ENCODE data around the gene POPDC3. TPM values are rescaled to one million over a fixed set of nuclear protein-coding genes. Genes with fewer than 3 reads are reported as not detected.

POPDC3 gene
- total and polyA plus RNA-seq, 2 of the 13 experiments (the other 11 are each of a cell fraction or from before 2014, with no cell fraction given): 0.18 to 0.20 TPM

DNA sequence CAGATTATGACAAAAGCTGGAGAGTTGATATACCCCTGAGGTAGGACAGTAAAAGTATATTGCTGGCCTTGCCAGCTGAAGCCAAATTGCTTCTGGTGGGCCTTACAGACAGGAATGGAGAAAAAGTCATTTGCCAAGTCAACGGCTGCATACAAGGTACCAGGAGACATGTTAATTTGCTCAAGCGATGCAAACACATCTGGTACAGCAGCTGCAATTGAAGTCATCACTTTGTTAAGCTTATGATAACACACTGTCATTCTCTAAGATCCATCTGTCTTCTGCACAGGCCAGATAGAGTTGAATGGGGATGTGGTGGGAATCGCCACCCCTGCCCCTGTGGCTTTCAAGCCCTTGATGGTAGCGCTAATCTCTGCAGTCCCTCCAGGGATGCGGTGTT is 40.4 kb upstream of the POPDC3 start:
- FAIRE-seq: no peak
- WGBS (ENCODE audit: low lambda C conversion rate): 45% methylated on average over 5 of the region's 5 CpGs
- no peak overlapping the region for H2AFZ ChIP-seq (ENCODE audit: low read length)
- TF ChIP-seq, protein P1, sequence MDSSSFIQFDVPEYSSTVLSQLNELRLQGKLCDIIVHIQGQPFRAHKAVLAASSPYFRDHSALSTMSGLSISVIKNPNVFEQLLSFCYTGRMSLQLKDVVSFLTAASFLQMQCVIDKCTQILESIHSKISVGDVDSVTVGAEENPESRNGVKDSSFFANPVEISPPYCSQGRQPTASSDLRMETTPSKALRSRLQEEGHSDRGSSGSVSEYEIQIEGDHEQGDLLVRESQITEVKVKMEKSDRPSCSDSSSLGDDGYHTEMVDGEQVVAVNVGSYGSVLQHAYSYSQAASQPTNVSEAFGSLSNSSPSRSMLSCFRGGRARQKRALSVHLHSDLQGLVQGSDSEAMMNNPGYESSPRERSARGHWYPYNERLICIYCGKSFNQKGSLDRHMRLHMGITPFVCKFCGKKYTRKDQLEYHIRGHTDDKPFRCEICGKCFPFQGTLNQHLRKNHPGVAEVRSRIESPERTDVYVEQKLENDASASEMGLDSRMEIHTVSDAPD (CRISPR knock-in tag; IDR thresholded peaks at IDR 0.05): no peak
- TF ChIP-seq HNRNPH1 (optimal IDR thresholded peaks at IDR 0.05; ENCODE audit: low read depth, low read length): no peak
- TF ChIP-seq HNRNPUL1 (IDR thresholded peaks at IDR 0.05; ENCODE audit: low read depth, low read length): no peak
- no peak for TF ChIP-seq TMF1 (CRISPR knock-in tag; IDR thresholded peaks at IDR 0.05; ENCODE audit: low read depth)
- no peak for TF ChIP-seq FOXC1 (CRISPR knock-in tag; IDR thresholded peaks at IDR 0.05; ENCODE audit: borderline replicate concordance)
- TF ChIP-seq BORCS8-MEF2B (CRISPR knock-in tag; IDR thresholded peaks at IDR 0.05): no peak
- no peak for TF ChIP-seq IRX3 (CRISPR knock-in tag; IDR thresholded peaks at IDR 0.05; ENCODE audit: borderline replicate concordance, low read depth)
- TF ChIP-seq ETV5 (CRISPR knock-in tag; IDR thresholded peaks at IDR 0.05; ENCODE audit: borderline replicate concordance): no peak
- no peak for TF ChIP-seq FIP1L1 (IDR thresholded peaks at IDR 0.05; ENCODE audit: borderline replicate concordance, insufficient read depth, low read depth, low read length)
- no peak for TF ChIP-seq ZSCAN29 (CRISPR knock-in tag; conservative IDR thresholded peaks at IDR 0.05)
- no peak for TF ChIP-seq RFX5 (IDR thresholded peaks at IDR 0.05; ENCODE audit: low read depth, low read length)
- TF ChIP-seq ZNF589 (CRISPR knock-in tag; conservative IDR thresholded peaks at IDR 0.05): no peak
- TF ChIP-seq, protein P2, sequence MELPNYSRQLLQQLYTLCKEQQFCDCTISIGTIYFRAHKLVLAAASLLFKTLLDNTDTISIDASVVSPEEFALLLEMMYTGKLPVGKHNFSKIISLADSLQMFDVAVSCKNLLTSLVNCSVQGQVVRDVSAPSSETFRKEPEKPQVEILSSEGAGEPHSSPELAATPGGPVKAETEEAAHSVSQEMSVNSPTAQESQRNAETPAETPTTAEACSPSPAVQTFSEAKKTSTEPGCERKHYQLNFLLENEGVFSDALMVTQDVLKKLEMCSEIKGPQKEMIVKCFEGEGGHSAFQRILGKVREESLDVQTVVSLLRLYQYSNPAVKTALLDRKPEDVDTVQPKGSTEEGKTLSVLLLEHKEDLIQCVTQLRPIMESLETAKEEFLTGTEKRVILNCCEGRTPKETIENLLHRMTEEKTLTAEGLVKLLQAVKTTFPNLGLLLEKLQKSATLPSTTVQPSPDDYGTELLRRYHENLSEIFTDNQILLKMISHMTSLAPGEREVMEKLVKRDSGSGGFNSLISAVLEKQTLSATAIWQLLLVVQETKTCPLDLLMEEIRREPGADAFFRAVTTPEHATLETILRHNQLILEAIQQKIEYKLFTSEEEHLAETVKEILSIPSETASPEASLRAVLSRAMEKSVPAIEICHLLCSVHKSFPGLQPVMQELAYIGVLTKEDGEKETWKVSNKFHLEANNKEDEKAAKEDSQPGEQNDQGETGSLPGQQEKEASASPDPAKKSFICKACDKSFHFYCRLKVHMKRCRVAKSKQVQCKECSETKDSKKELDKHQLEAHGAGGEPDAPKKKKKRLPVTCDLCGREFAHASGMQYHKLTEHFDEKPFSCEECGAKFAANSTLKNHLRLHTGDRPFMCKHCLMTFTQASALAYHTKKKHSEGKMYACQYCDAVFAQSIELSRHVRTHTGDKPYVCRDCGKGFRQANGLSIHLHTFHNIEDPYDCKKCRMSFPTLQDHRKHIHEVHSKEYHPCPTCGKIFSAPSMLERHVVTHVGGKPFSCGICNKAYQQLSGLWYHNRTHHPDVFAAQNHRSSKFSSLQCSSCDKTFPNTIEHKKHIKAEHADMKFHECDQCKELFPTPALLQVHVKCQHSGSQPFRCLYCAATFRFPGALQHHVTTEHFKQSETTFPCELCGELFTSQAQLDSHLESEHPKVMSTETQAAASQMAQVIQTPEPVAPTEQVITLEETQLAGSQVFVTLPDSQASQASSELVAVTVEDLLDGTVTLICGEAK (IDR thresholded peaks at IDR 0.05): no peak
- TF ChIP-seq, protein P2 (CRISPR knock-in tag; IDR thresholded peaks at IDR 0.05): no peak
- TF ChIP-seq LCORL (IDR thresholded peaks at IDR 0.05): no peak
- TF ChIP-seq LCORL (CRISPR knock-in tag; IDR thresholded peaks at IDR 0.05): no peak
- no peak for TF ChIP-seq SAP130 (CRISPR knock-in tag; IDR thresholded peaks at IDR 0.05; ENCODE audit: low read depth)
- TF ChIP-seq MIXL1 (CRISPR knock-in tag; IDR thresholded peaks at IDR 0.05): no peak

More for the DNA sequence above, 40.4 kb upstream of the POPDC3 start:
- Histone ChIP-seq H3K9ac (ENCODE audit: insufficient read depth, low read depth, low read length) (no peak overlapping the region), H4K20me1 (ENCODE audit: insufficient read depth, low read length) (no peaks in the 10 kb centered on the region), H3K27me3 (ENCODE audit: control insufficient read depth in 1 of 2, insufficient read depth in 2 of 2, low read length in 2 of 2) (no peaks in the 10 kb centered on the region), H3K36me3 (replicated peaks in 1 of 2; ENCODE audit: control insufficient read depth in 1 of 2, insufficient read depth in 2 of 2, low read length in 2 of 2) (no peaks in the 10 kb centered on the region), H3K27ac (ENCODE audit: extremely low read length, insufficient read depth, low read length) (no peak overlapping the region), H3K4me3 (replicated peaks in 1 of 3; ENCODE audit: insufficient read depth in 1 of 3, low read depth in 2 of 3, low read length in 3 of 3) (no peak overlapping the region), H3K9me3 (ENCODE audit: low read length) (no peaks in the 10 kb centered on the region), H3K79me2 (ENCODE audit: insufficient read depth, low read length) (no peaks in the 10 kb centered on the region), H3K4me2 (ENCODE audit: low read depth, low read length) (no peak overlapping the region), H3K4me1 (ENCODE audit: insufficient read depth, low read length) (no peaks in the 10 kb centered on the region)
- in situ Hi-C loops (cut with HindIII; ENCODE audit: extremely low pct_ligation_motif_present, low pct_unique_long_range_greater_than_20kb) (no loop called here), intact Hi-C loops (cut with micrococcal nuclease; ENCODE audit: unreplicated experiment) (no loop called here)
- no TSS peak for BruUV-seq (replicated peaks)
- POLR2A ChIA-PET: no interaction called here
- CTCF ChIA-PET (ENCODE audit: low intra/inter-chr PET ratio, low total read pairs): no interaction called here
- ATAC-seq: no peak
- DNase-seq (ENCODE audit: low spot score): no peak
